ENCODE measurements around the gene SLC8A1. TPM values are rescaled to one million over a fixed set of nuclear protein-coding genes. Genes with fewer than 3 reads are reported as not detected.
A peak's percentile ranks its signal among the peaks of the same experiment; 100 is the strongest.

Gene SLC8A1
- total and polyA plus RNA-seq, 2 experiments from 2014 or later, result 103 to 682 TPM

DNA sequence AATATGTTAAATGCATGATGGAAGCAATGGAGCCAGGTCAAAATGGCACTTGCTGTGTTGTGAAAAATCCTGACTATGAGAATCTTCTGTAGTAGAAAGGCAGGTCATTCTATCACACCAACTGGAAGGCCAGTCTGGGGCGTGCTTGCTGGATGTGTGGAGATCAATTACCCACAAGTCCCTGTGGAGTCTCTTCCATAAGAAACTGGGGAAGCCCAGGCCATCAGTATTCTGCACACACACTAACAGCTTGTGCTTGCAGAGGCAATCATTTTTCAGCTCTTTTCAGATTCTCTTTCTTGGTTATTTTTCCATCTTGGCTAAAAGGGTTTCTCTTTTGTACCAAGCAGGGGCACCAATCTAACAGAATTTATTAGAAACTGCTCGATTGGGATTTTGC is 190.8 kb downstream of the SLC8A1 start:
- DNase-seq (ENCODE audit: low read depth in 1 of 2, low spot score in 1 of 2), result no peak
- Histone ChIP-seq H3K9me3 (ENCODE audit: low read depth) (no peaks in the 10 kb centered on the region), H3K4me1 (ENCODE audit: low read depth) (peaks cover 29% of the 10 kb centered on the region), H3K36me3 (no peaks in the 10 kb centered on the region), H3K27me3 (no peaks in the 10 kb centered on the region), H3K4me3 (no peak overlapping the region), H3K27ac (peak overlapping the region; percentile 32)
- TF ChIP-seq, protein P1, sequence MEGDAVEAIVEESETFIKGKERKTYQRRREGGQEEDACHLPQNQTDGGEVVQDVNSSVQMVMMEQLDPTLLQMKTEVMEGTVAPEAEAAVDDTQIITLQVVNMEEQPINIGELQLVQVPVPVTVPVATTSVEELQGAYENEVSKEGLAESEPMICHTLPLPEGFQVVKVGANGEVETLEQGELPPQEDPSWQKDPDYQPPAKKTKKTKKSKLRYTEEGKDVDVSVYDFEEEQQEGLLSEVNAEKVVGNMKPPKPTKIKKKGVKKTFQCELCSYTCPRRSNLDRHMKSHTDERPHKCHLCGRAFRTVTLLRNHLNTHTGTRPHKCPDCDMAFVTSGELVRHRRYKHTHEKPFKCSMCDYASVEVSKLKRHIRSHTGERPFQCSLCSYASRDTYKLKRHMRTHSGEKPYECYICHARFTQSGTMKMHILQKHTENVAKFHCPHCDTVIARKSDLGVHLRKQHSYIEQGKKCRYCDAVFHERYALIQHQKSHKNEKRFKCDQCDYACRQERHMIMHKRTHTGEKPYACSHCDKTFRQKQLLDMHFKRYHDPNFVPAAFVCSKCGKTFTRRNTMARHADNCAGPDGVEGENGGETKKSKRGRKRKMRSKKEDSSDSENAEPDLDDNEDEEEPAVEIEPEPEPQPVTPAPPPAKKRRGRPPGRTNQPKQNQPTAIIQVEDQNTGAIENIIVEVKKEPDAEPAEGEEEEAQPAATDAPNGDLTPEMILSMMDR (IDR thresholded peaks at IDR 0.05; ENCODE audit: low read depth, low read length), result no peak

DNA sequence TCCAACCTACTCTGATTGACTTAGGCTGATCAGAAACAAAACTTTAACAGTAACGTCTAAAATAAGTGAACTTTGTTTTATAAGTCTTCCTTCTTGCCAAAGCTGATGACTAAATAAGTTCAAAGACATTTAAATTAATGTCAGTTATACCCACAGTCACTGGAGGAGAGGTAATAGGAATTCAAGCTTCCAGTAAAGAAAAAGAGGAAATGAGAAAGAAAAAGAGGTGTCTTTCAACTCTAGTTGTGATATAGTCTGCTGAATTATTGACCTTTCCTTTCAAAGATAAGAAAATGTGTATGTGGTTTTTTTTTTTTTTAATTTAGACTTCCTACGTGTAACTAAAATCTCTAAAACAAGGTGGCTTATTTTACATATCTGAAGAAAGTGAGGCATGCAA is 191.5 kb downstream of the SLC8A1 start:
- no peak for DNase-seq (ENCODE audit: low read depth in 1 of 2, low spot score in 1 of 2)
- Histone ChIP-seq H3K4me1 (ENCODE audit: low read depth) (peaks cover 28% of the 10 kb centered on the region), H3K4me3 (no peak overlapping the region), H3K27me3 (no peaks in the 10 kb centered on the region), H3K27ac (no peak overlapping the region), H3K9me3 (ENCODE audit: low read depth) (no peaks in the 10 kb centered on the region), H3K36me3 (no peaks in the 10 kb centered on the region)
- TF ChIP-seq, protein P1 (IDR thresholded peaks at IDR 0.05; ENCODE audit: low read depth, low read length), result no peak

DNA sequence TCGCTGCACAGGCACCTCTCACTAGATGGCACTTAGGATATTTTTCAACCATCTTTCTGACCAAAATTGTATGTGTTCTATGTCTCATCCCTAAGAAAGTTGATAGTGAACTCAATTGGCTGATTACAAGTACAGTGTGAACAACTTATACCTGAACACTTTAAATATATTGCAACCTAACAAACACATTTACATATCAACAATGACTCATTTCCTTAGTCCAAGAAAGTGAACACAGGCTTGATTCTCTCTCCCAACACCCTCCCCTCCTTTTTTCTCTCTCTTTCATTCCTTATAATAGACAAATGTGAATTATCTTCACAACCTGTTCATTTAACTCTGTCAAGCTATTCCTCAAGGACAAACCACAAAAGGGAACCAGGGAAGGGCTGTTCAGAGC is 192.0 kb downstream of the SLC8A1 start:
- Histone ChIP-seq H3K4me1 (ENCODE audit: low read depth) (peaks cover 28% of the 10 kb centered on the region), H3K4me3 (no peak overlapping the region), H3K9me3 (ENCODE audit: low read depth) (no peaks in the 10 kb centered on the region), H3K27ac (peak overlapping the region; percentile 46), H3K27me3 (no peaks in the 10 kb centered on the region), H3K36me3 (no peaks in the 10 kb centered on the region)
- DNase-seq (ENCODE audit: low read depth in 1 of 2, low spot score in 1 of 2), result no peak
- TF ChIP-seq, protein P1 (IDR thresholded peaks at IDR 0.05; ENCODE audit: low read depth, low read length), result no peak

DNA sequence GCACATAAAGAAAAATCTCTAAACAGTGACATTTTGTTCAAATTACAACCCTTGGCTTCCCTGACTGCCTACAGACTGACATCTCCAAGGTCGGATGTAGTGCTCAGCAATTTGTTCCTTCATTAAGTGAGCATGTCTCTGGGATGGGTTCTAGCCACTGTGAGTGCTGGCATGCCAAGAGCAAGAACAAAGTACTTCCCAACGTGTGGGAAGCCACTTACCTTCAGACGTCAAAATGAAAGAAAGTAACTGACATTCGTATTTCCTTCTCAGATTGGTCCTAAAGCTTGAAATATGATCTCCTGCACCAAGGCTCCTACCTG is 193.8 kb downstream of the SLC8A1 start:
- no peaks in the 10 kb centered on the region for H3K9me3 ChIP-seq (ENCODE audit: low read depth)
- peak overlapping the region; percentile 71 for H3K27ac ChIP-seq
- no peak overlapping the region for H3K4me3 ChIP-seq
- TF ChIP-seq, protein P1 (IDR thresholded peaks at IDR 0.05; ENCODE audit: low read depth, low read length), result no peak
- H3K36me3 ChIP-seq, result no peaks in the 10 kb centered on the region
- H3K4me1 ChIP-seq (ENCODE audit: low read depth), result peaks cover 28% of the 10 kb centered on the region
- H3K27me3 ChIP-seq, result no peaks in the 10 kb centered on the region
- no peak for DNase-seq (ENCODE audit: low read depth in 1 of 2, low spot score in 1 of 2)

DNA sequence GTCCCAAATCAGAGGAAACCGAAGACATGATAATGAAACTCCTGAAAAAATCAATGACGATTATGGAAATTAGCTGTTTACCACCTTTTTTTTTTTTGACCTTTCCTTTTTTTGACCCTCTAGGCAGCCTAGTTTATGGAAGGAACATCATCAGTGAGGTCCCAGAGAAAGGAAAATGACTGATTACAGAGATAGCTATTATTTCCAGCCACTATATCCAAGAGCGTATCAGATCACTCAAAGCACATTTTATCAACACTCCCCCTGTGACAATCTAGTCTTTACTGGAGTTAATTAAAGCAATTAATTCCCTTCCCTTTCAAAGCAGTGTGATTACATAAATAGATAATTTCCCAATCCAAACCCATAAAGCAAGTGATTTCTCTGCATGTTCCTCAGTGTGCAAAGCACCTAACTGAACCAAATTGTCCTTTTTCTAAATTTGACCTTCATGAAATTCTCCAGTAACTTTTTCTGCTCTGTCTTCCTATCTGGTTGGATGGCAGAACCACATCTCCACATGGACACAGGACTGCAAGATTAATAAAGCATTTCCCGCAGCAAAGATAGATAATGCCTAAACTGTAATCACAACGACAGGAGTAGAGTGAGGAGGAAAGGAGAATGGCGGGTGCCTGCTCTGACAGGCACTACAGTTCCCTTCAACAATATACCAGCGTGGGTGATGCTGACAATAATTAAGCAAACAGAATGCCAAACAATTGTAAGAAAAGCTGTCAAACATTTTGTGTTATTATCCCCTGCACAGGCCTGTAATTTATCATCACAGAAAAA is 194.4 kb downstream of the SLC8A1 start:
- H3K27ac ChIP-seq, result peak overlapping the region; percentile 71
- TF ChIP-seq, protein P1 (IDR thresholded peaks at IDR 0.05; ENCODE audit: low read depth, low read length), result no peak
- H3K4me1 ChIP-seq (ENCODE audit: low read depth), result peaks cover 28% of the 10 kb centered on the region
- H3K27me3 ChIP-seq, result no peaks in the 10 kb centered on the region
- no peak overlapping the region for H3K4me3 ChIP-seq
- no peak for DNase-seq (ENCODE audit: low read depth in 1 of 2, low spot score in 1 of 2)
- no peaks in the 10 kb centered on the region for H3K36me3 ChIP-seq
- no peaks in the 10 kb centered on the region for H3K9me3 ChIP-seq (ENCODE audit: low read depth)
